OCI-LY3 (cell line): ENCODE results near the gene GPHN.
"Not testable (repeated sequence)": the region's sequence is repeated elsewhere in the genome, so short reads cannot be mapped to it uniquely, and the experiment has no call there.

Experiments
- H2AFZ ChIP-seq: fragments of 200-600, 300-600 bp; shearing (Covaris generic); 2 replicates; pipeline ENCODE4 v1.6.0; 2014; ENCODE audit warnings: antibody characterized with exemption, low read depth, low read length
- H3K27ac ChIP-seq: fragments of 200-600, 300-600 bp; sonication (generic); 2 replicates; pipeline ENCODE4 v1.5.1; 2014; ENCODE audit warnings: mild to moderate bottlenecking, low read length, moderate library complexity, mixed read lengths
- H3K27me3 ChIP-seq: fragments of 200-600, 300-600 bp; sonication (generic); 2 replicates; pipeline ENCODE4 v1.6.1; 2014; ENCODE audit warnings: low read depth, low read length, mixed read lengths
- H3K36me3 ChIP-seq: fragments of 200-600, 300-600 bp; sonication (generic); replicated peaks from 2 replicates; pipeline ENCODE3; 2014; ENCODE audit warnings: low read depth, low read length, mixed read lengths
- H3K4me1 ChIP-seq: fragments of 300-600, 200-600 bp; sonication (generic); 2 replicates; pipeline ENCODE4 v1.6.1; 2014; ENCODE audit warnings: low read length, mixed read lengths
- H3K4me2 ChIP-seq: fragments of 200-600, 300-600 bp; sonication (generic); 2 replicates; pipeline ENCODE4 v1.6.1; 2014; ENCODE audit warnings: low read length, mixed read lengths
- H3K4me3 ChIP-seq: fragments of 300-600, 200-600 bp; sonication (generic); 2 replicates; pipeline ENCODE4 v1.5.1; 2014; ENCODE audit warnings: antibody characterized with exemption, mild to moderate bottlenecking, low read length, moderate library complexity
- H3K79me2 ChIP-seq: fragments of 300-600, 200-600 bp; shearing (Covaris generic); 2 replicates; pipeline ENCODE4 v1.6.1; 2014; ENCODE audit warnings: mild to moderate bottlenecking, low read length, mixed read lengths
- H3K9ac ChIP-seq: fragments of 300-600, 200-600 bp; shearing (Covaris generic); 2 replicates; pipeline ENCODE4 v1.6.0; 2014; ENCODE audit warnings: mild to moderate bottlenecking, low read length, moderate library complexity
- H3K9me3 ChIP-seq: fragments of 200-600, 300-600 bp; shearing (Covaris generic); 2 replicates; pipeline ENCODE4 v1.6.1; 2014; ENCODE audit warnings: low read length, mixed read lengths; ENCODE audit not compliant: insufficient read depth
- H4K20me1 ChIP-seq: fragments of 200-600, 300-600 bp; sonication (generic); 2 replicates; pipeline ENCODE4 v1.6.1; 2016; ENCODE audit warnings: low read length, mixed read lengths; ENCODE audit not compliant: insufficient read depth
- EZH2phosphoT487 ChIP-seq: fragments of 200-600 bp; shearing (Covaris generic); IDR thresholded peaks from 2 replicates; pipeline ENCODE4 v1.6.1; 2018; ENCODE audit warnings: antibody characterized with exemption, mixed run types, low read depth
- TF ChIP-seq, protein P1 (sequence below): fragments of 200-600, 300-600 bp; sonication (generic); IDR thresholded peaks from 2 replicates; pipeline ENCODE4 v1.5.1; 2014; ENCODE audit warnings: antibody characterized with exemption, low read length, low read depth

The GPHN gene

DNA sequence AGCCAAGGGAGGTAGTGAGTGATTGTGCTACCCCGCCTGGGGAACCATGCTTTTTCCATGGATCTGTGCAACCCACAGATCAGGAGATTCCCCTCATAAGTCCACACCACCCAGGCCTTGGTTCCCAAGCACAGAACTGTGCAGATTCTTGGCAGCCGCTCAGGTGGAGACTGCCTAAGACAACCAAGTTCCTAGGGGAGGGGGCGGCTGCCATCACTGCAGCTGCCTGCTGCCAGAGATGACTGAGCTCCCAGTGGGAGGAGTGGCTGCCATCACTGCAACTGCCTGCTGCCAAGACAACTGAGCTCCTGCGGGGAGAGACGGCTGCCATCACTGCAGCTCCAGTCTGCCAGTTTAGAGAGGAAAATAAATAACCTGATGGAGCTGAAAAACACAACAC is 542.9 kb downstream of the GPHN start:
- no peak overlapping the region for H3K9ac ChIP-seq
- no peaks in the 10 kb centered on the region for H3K79me2 ChIP-seq
- H3K27me3 ChIP-seq, result no peaks in the 10 kb centered on the region
- H3K36me3 ChIP-seq, result no peaks in the 10 kb centered on the region
- H3K27ac ChIP-seq, result no peak overlapping the region
- no peaks in the 10 kb centered on the region for H3K9me3 ChIP-seq
- no peak overlapping the region for H3K4me2 ChIP-seq
- H2AFZ ChIP-seq, result no peak overlapping the region
- H3K4me1 ChIP-seq, result no peaks in the 10 kb centered on the region
- no peak overlapping the region for H3K4me3 ChIP-seq
- TF ChIP-seq, protein P1, sequence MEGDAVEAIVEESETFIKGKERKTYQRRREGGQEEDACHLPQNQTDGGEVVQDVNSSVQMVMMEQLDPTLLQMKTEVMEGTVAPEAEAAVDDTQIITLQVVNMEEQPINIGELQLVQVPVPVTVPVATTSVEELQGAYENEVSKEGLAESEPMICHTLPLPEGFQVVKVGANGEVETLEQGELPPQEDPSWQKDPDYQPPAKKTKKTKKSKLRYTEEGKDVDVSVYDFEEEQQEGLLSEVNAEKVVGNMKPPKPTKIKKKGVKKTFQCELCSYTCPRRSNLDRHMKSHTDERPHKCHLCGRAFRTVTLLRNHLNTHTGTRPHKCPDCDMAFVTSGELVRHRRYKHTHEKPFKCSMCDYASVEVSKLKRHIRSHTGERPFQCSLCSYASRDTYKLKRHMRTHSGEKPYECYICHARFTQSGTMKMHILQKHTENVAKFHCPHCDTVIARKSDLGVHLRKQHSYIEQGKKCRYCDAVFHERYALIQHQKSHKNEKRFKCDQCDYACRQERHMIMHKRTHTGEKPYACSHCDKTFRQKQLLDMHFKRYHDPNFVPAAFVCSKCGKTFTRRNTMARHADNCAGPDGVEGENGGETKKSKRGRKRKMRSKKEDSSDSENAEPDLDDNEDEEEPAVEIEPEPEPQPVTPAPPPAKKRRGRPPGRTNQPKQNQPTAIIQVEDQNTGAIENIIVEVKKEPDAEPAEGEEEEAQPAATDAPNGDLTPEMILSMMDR, result no peak
- TF ChIP-seq EZH2phosphoT487, result no peak
- H4K20me1 ChIP-seq, result no peaks in the 10 kb centered on the region

DNA sequence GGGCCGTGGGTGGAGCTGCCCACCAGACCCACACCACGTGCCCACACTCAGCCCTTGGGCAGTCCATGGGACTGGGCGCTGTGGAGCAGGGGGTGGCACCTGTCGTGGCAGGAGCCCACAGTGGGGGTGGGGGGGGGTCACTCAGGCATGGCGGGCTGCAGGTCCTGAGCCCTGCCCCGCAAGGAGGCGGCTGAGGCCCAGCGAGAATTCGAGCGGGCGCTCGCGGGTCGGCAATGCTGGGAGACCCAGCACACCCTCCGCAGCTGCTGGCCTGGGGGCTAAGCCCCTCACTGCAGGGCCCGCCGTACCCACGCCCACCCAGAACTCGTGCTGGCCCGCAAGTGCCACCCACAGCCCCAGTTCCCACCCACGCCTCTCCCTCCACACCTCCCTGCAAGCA is 548.7 kb downstream of the GPHN start:
- TF ChIP-seq, protein P1, result no peak
- TF ChIP-seq EZH2phosphoT487, result no peak
- Histone ChIP-seq H3K9me3 (no peaks in the 10 kb centered on the region), H3K4me2 (no peak overlapping the region), H3K9ac (no peak overlapping the region), H3K4me1 (no peaks in the 10 kb centered on the region), H3K27me3 (no peaks in the 10 kb centered on the region), H2AFZ (no peak overlapping the region), H3K27ac (no peak overlapping the region), H3K36me3 (no peaks in the 10 kb centered on the region), H3K4me3 (no peak overlapping the region), H4K20me1 (no peaks in the 10 kb centered on the region), H3K79me2 (no peaks in the 10 kb centered on the region)

DNA sequence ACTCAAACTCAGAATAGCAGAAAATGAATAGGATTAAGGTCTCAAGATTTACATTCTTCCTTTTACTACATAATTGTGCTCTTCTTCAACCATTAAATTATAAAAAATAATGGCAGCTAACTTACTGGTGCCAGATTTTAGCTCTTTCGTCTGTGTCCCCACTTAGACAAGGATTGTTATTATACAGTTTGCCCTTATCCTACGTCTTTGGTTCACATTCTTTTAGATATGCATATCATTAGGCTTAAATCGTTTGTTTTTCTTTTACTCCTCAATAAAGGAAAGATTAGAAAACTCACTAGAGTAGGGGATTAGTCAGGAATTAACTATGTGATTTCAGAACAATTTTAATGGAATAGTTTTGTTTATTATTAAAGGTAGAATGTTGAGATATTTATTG is 551.6 kb downstream of the GPHN start:
- Histone ChIP-seq H3K27ac (no peak overlapping the region), H3K9me3 (no peaks in the 10 kb centered on the region), H3K9ac (no peak overlapping the region), H3K4me2 (no peak overlapping the region), H3K79me2 (no peaks in the 10 kb centered on the region), H4K20me1 (no peaks in the 10 kb centered on the region), H3K36me3 (no peaks in the 10 kb centered on the region), H3K27me3 (no peaks in the 10 kb centered on the region), H2AFZ (no peak overlapping the region), H3K4me3 (no peak overlapping the region), H3K4me1 (no peaks in the 10 kb centered on the region)
- TF ChIP-seq EZH2phosphoT487, result no peak
- TF ChIP-seq, protein P1, result no peak

DNA sequence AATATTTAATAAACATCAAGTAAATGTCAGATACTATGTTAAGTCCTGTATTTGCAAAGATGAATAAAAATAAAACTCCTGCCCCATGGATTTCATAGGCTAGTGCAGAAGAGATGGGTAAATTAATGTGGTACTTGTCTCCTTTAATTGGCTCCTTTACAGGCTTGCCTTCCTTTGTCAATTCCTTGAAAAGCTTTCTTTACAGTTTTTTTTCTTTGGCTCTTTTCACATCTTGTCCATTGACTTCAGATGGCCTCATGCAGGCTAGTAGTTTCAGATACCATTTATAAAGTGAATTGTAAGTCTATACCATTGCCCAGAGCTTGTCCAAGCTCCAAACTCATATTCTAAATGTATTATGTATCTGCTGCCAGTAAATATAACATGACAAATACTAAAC is 552.6 kb downstream of the GPHN start:
- Histone ChIP-seq H3K9ac (no peak overlapping the region), H3K27ac (no peak overlapping the region), H3K4me2 (no peak overlapping the region), H4K20me1 (no peaks in the 10 kb centered on the region), H3K9me3 (no peaks in the 10 kb centered on the region), H3K27me3 (no peaks in the 10 kb centered on the region), H3K36me3 (no peaks in the 10 kb centered on the region), H3K4me1 (no peaks in the 10 kb centered on the region), H3K4me3 (no peak overlapping the region), H2AFZ (no peak overlapping the region), H3K79me2 (no peaks in the 10 kb centered on the region)
- TF ChIP-seq, protein P1, result no peak
- no peak for TF ChIP-seq EZH2phosphoT487

DNA sequence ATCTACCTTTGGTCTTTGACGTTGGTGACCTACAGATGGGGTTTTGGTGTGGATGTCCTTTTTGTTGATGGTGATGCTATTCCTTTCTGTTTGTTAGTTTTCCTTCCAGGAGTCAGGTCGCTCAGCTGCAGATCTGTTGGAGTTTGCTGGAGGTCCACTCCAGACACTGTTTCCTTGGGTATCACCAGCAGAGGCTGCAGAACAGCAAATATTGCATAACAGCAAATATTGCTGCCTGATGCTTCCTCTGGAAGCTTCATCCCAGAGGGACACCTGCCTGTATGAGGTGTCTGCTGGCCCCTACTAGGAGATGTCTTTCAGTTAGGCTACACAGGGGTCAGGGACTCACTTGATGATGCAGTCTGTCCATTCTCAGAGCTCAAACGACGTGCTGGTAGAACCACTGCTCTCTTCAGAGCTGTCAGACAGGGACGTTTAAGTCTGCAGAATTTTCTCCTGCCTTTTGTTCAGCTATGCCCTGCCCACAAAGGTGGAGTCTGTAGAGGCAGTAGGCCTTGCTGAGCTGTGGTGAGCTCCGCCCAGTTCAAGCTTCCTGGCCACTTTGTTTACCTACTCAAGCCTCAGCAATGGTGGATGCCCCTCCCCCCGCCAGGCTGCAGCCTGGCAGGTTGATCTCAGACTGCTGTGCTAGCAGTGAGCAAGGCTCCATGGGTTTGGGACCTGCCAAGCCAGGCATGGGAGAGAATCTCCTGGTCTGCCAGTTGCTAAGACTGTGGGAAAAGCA is 559.3 kb downstream of the GPHN start:
- H3K9me3 ChIP-seq, result not testable (repeated sequence)

More for the DNA sequence above, 559.3 kb downstream of the GPHN start:
- H3K4me3 ChIP-seq, H3K27ac ChIP-seq, H3K9ac ChIP-seq, H3K4me1 ChIP-seq, H3K79me2 ChIP-seq, H4K20me1 ChIP-seq, H3K36me3 ChIP-seq, H2AFZ ChIP-seq, H3K27me3 ChIP-seq, H3K4me2 ChIP-seq: not testable (repeated sequence)
